Non-pigmented ciliary epithelial cell (primary cell): Measurements from ENCODE around the gene CYP2A6.
"Not testable (repeated sequence)": the region's sequence is repeated elsewhere in the genome, so short reads cannot be mapped to it uniquely, and the experiment has no call there.

Experiments used
- DNase-seq: peaks from one replicate; pipeline ENCODE4 v3.0.0-alpha.2; 2010; ENCODE audit warnings: low read depth

Gene CYP2A6

DNA sequence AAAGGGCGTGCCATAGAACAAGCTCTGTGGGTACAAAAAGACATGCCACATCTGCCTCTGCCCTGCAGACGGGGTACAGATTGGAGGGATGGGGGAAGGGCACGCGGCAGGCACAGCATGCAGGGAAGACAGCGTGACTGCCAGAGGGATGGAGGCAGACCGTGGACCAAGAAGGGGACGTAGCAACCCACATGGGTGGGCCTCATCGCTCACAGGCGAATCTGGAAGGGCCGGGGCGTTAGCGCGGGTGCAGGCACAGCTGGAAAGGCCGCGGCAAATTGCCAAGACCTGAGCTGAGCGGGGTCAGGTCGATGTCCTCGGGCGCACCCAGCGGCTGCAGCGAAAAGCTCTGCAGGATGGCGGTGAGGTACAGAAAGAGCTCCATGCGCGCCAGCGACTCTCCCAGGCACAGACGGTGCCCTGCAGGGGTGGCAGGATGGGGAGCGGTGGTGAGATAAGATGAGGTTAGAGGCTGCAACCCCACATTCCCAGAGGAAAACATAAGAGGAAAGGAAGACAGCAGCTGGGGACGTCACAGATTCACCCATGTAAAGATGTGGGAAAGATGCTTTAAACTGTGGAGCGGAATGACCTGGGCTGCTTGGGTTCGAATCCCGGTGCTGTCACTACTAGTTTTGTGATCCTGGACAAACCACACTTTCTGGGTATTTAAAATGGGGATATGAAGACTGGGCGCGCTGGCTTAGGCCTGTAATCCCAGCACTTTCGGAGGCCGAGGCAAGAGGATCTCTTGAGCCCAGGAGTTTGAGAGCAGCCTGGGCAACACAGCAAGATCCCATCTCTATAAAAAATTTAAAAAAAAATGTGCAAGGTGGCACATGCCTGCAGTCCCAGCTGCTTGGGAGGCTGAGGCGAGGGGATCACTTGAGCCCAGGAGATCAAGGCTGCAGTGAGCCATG is 31.5 kb downstream of the CYP2A6 start:
- not testable (repeated sequence) for DNase-seq

DNA sequence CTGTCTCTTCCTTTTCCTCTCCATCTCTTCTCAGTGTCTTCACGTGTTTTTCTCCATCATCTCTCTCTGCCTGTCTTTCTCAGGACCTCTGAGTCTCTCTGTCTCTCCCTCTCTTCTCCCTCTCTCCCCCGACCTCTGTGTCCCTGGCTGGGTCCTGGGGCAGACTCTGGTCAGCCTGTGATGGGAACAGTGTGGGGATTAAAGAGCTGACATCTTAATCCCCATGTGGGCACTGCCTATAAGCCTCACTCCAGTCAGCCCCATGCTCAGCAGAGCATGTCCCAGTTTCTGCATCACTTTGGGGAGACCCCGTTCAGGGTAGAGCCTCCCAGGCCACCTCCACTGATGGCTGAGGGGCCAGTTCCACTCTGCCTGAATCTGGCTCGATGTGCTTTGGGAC is 35.0 kb downstream of the CYP2A6 start:
- DNase-seq, result no peak

DNA sequence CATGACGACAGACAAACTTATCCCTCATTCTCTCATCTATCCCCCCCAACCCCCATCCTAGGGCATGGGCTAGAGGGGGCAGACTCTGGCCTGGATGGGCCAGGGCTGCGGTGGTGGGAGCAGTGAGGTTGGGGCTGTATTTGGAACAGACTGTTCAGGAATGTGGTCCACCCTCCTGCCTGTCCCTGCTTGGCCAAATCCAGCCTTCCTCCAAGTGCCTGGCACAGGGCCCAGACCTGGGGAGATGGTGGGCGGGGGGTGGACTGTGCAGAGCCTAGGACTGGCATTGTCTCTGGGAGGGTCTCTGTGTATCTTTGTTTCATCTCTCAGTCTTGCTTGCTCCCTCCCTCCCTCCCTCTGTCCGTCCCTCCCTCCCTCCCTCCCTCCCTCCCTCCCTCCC is 37.1 kb downstream of the CYP2A6 start:
- DNase-seq, result no peak

DNA sequence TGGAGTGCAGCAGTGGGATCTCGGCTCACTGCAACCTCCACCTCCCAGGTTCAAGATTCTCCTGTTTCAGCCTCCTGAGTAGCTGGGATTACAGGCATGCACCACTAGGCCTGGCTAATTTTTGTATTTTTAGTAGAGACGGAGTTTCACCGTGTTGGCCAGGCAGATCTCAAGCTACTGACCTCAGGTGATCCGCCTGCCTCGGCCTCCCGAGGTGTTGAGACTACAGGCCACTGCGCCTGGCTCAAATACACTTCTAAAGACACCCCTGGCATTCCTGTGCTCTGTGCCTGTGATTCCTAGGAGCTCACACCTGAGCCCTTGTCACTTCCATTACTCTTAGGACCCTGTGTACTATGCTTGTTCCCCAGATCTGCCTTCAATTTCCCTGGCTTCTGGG is 37.7 kb downstream of the CYP2A6 start:
- DNase-seq, result not testable (repeated sequence)

DNA sequence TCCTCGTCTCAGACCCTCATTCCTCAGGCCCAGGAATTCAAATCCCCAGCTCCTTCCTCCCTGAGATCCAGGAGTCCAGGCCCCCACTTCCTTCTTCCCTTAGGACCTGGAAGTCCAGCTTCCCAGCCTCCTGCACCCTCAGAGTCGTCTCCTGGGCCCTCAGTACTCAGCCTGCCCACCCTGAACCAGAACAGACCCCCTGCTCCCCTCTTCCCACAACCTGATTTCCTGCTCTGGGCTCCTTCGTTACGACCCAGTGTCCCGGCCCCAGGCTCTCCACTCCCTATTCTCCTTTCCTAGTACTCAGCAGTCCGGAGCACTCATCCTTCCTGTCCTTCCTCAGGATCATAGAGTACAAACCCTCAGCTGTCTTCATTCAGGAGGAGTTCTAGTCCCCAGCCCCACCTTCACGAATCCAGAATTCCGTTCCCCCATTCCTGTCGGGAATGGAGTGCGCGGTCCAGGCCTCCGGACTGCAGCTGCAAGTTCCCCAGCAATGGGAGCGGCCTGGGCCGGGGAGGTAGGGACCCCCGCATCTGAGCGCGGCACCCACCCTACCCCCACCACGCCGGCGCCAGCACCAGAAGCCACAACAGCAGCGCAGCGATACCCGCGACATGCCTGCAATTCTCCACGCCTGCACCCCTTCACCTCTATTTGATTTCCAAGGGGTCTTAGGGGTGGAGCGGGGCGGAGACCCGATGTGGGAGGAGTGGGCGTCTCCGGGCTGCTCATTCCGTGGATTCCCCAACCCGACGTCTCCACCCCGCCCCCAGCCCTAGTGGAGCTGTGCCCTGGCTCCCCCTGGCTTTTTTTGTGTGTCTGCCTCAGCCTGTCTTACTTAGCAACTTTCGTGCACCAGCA is 38.5 kb downstream of the CYP2A6 start:
- DNase-seq, result no peak

DNA sequence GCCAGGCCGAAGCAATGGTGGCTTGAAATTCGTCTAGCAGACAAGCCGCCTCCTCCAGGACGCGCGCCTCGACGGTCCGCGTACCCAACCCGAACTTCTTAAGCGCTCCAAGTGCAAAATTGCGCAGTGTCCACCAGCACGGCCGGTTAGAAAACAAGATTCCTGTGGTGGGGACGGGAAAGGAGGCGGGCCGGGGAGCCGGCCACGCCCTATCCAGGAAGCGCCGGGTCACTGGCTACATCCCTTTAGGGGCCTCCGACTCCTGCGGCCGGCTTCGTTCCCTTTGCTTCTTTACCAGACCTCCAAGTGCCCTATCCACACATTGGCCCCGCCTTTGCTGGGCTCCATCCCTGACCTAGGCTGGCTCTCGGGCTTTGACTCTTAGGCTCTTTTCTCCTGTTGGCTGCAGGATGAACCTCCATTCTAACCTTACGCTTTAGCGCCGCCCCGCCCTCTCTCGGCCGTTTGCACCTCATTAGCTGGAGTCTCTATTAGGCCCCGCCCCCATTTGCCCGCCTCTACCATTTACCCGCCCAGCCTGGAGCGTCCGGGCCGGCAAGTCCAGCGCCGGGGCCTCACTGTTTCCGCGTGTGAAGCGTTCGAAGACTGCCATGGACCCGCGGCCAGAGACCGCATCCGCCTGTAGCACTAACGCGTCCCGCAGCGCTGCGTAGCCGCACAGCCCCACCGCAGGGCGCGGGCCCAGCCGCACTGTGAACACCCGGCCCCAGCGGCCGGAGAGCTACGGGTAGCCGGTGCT is 39.4 kb downstream of the CYP2A6 start:
- not testable (repeated sequence) for DNase-seq

DNA sequence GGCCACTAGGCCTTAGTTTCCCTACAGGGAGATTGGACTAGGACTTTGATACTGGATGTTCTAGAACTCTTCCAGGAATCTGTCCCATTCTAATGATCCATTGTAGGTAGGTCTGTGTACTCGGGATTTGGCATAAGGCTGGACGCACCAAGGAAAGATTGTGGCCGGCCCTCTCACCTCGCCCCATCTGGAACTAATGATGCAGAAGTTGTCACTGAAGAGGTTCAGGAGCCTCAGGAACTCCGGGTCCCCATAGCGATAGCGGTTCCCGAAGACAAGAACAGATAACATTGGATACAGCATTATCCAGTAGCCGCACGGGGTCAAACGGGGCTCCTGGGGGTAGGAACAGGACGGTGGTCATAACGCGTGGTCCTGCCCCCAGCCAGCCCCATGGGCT is 40.1 kb downstream of the CYP2A6 start:
- DNase-seq, result no peak

DNA sequence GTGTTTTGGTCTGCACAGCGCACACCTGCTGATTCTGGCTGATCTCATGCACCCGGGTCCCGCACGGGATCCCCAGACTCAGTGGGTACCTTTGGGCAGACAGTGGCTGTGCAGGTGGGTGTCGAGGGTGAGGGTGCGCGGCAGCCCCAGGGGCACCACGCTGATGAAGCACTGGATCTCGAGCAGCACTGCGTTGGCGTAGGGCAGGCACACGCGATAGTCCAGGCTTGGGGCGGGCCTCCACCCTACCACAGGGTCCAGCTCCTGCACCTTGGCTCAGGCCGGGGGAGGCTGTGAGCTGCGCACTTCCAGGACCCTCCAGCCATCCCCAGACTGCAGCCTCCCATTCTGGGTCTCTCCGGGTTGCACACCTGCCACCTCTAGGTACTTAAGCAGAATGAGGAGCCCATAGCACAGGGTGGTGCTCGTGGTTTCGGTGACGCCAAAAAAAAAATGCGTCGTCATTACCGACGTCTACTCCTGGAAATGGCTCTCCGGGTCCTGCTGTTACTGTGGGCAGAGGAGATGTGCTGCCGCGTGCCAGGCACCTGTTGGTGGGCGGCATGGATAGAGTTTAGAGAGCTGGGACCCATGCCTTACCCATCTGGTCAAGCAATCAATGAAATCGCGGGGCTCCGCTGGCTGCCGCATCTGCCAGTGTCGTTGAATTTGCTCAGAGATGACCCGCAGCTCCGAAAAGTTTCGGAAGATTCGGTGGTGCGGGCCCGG is 40.7 kb downstream of the CYP2A6 start:
- no peak for DNase-seq

DNA sequence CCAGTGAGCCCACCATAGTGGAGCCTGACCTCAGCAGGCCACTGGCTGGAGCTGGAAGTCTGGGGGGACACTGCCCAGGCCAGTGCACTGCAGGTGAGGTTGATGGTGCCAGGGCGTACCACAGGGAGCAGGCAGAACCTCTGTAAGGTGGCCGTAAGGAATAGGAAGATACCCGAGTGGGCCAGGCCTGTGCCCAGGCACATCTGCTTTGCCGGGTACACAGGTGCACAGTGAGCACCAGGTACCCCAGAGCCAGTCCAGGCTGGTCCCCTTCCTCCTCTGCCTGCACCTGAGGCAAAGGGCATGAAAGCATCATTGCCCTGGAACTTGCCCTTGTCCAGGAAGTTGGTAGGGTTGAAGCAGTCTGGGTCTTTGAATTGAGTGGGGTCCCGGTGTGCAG is 41.8 kb downstream of the CYP2A6 start:
- no peak for DNase-seq

DNA sequence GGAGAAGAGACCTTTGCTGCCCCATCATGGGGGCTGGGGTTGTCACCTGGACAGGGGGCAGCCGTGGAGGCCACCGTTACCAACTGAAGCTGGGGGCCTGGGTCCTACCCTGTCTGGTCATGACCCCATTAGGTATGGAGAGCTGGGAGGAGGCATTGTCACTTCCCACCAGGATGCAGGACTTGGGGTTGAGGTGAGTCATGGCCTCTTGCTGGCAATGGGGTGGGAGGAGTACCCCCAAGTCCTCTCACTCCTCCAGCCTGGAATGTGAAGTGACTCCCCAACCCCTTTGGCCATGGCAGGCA is 42.3 kb downstream of the CYP2A6 start:
- no peak for DNase-seq

DNA sequence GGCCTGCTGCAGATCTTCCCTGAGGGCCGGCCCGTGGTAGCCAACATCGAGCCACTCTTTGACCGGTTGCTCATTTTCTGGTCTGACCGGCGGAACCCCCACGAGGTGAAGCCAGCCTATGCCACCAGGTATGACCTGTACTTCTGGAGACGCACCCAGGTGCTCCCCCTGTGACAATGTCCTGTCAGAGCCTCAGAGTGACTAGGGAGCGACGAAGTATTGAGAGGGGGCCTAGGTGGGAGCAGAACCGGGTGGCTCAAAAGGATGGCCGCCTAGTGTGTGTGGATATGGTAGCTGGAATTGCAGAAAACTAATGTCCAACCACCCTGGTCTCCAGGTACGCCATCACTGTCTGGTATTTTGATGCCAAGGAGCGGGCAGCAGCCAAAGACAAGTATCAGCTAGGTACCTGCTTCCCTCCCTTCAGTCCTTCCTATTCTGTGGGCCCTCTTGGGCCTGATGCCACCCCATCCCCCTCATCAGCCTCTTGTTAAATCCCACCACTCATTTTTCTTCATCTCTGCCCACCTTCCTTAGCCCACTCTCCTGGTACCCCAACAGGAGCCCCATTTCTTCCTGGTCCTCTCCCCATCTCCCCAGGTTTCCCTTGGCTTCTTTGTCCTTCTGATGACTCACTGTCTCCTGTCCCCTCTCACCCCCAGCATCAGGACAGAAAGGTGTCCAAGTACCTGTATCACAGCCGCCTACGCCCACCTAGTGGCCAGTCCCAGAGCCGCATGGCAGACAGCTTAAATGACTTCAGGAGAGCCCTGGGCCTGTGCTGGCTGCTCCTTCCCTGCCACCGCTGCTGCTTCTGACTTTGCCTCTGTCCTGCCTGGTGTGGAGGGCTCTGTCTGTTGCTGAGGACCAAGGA is 42.9 kb downstream of the CYP2A6 start:
- no peak for DNase-seq

DNA sequence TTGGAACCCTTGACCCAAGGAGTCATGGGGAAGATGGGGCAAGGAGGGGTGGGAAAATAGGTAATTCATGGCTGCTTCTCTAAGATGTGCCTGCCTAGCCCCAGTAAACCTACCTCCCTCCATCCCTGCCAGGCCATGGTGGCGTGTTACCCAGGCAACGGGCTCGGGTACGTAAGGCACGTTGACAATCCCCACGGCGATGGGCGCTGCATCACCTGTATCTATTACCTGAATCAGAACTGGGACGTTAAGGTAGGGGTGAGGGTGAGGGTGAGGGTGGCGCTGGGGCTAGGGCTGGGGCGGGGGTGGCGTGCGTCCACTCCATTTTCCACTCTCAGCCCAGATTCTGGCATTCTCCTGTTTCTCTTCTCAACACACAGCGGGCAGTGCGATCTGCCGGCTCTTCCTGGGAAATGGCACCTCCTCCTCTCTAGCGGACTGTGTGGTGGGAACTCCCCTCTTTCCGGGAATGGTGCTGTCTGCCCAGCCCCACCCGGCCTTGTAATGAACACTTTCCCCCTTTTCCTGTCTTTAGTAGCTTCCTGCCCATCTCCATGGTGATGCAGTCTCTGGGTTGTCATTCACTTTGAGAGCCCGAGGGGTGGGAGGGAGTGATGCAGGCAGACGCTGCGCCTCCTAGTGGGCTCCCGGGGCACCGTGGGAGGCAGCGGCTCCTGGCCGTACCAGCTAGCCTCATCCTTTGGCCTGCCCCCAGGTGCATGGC is 43.7 kb downstream of the CYP2A6 start:
- peak; percentile 77 for DNase-seq

DNA sequence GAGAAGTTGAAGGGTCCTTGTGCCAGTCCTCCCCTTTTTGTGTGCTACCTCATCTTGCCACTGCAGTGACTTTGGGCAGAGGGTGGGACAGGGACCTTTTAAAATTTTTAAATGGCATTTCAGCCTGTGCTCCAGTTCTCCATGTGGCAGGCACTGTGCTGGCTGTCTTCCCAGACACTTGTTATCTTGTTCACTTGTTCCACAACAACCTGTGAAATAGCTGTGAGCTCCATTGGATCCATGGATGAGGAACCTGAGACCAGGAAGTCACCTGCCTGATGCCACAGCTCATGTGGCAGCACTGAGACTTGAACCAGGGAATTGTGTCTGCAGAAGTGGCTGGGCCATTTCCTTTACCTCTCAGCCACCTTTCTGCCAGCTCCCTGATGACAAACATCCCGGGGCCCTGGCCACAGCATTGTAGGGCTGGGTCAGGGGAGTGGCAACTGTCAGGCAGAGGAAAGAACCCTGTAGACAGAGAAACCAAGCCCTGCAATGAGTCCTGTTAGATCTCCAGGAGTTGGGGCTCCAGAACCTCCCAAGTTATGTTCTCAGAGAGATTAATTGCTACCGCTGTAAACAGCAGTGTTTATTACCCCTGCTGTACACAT is 44.9 kb downstream of the CYP2A6 start:
- DNase-seq, result no peak

DNA sequence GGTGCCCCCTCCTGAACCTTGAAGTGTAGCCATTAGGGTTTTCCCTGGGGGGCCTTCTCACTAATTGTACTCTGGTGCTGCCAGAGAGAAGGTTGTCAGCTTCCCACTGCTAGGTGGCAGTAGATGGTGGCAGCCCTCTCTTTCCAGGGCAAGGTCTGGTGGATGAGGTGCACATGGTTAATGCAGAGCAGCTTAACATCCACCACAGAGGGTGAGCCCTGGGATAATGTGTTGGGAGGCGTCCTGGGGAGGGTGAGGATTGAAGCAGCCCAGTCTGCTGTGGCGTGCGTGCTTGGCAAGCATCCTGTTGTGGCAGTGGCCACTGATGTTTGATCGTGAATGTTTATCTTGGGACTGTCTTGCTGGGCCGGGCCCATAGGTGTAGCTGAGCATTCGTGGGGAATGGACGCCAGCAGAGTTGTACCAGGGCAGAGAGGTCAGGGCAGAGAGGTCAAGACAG is 45.4 kb downstream of the CYP2A6 start:
- DNase-seq, result no peak

DNA sequence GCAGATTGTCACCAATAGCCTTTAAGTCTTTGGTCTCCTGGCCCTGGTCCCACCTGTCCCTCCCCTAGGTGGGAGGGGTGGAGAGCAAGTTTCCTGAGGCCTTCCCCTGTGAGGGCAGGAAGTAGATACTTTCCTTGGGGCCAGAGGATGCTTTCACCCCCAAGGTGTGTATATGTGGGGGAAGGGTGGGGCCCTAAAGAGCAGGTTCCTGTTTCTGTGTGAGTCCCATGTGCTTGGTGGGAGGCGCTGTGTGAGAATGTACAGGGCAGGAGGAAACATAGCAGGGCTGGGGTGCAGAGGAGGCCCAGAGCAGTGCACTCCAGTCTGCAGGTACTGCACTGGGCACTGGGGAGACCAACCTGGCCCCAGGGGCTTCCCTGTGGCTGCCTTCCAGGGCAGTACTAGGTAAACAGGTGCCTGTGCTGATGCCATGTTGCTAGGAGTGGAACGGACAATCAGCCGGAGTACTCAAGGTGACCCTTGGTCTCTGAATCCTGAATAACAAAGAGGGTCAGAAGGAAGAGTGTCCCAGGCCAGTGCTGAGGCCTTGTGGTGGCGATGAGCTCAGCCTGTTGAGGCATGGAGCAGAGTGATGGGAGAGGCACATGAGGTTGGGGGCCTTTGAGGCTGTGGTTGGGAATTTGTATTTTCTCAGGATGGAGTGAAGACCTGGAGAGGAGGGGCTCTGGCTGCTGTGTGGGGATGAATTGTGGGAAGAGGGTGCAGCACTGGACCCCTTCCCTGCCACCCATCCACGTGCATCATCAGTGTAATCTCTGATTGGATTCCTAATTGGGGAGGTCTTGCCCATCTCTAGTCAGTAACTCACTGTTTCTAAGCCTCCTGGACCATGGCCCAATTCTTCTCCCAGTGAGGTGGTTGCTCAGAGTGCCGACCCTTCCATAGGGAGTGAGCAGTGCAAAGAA is 46.1 kb downstream of the CYP2A6 start:
- DNase-seq, result no peak

DNA sequence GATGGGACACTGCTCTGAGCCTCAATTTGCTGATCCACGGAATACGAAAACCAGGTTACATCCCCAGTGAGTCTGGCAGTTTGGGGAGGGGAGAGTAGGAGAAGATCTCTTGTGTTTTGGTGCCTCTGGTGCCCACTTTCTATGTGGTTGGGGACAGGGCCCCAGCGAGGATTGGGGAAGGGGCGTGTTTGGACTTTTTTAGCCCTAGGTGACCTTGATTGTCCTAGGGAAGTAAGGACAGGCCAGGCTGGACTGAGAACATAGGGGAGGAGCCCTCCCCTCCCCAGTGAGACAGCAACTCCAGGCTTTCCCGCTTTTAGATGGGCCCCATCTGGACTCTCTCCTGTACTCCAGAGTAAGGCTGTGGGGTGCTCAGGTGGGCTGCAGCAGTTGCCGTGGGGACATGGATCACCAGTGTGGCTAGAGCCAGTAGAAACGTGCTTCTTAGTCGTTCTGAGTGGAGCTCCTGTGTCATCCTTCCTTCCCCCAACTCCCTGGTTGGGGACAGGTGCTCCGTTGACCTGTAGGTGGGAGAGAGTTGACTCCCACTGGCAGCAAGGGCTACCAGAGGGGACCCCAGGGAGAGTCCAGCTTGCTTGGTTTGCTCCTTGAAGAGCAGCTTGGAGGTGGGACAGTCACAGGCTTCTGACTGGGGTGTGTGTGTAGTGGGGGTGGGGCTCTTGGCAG is 46.9 kb downstream of the CYP2A6 start:
- DNase-seq, result no peak

DNA sequence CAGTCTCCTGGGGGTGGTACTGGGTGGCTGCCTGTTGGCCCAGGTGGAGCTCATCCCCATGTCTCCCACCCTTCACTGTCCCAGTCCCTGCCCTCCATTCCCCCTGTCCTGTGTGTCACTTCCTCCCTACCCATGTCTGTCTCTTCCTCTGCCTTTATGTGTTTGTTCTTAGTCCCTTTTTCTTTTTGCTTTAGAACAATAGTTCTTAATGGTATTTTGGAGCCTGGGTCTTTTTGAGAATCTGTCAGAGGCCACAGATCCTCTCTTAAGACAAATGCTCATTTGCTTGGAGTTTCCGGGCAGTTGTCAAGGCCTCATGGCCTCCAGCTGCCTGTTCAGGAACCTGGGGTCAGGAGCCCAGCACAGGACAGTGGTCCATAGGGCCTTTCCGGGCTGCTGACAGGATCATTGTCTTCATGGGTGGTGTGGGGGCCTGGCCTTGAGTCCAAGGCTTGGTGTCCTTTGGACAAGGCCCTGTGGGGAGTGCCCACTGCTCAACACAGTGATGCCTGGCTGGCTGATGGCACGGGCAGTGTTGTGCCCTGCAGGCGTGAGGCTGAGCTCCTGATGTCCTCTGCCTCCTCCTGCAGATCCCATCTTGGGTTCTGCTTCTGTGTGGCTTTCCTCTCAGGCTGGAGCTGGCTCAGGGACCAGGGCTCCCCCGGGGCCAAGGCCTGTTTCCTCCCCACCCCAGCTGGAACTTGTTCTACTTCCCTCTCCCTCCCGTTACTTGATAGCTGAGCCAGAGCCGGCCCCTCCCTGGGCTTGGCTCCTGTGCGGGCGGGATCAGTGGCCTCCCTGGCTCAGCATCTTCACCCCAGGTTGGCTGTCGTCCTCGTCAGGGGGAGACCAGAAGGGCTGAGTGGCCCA is 47.7 kb downstream of the CYP2A6 start:
- DNase-seq, result no peak
